Measurements from ENCODE around the gene ATF7IP. TPM values are rescaled to one million over a fixed set of nuclear protein-coding genes. Genes with fewer than 3 reads are reported as not detected.

ATF7IP gene
- total and polyA plus RNA-seq, 2 donors (not counting 1 experiment from before 2014, with no cell fraction given): 28.1 to 208 TPM

- no peak overlapping the region for H2AFZ ChIP-seq (ENCODE audit: insufficient read depth, low read depth, low read length, poor library complexity, severe bottlenecking)
- intact Hi-C loops (cut with micrococcal nuclease): no loop called here
- H3K79me2 ChIP-seq (ENCODE audit: control insufficient read depth, insufficient read depth, low read length): peaks cover 100% of the 10 kb centered on the region
- DNase-seq (no peak), ATAC-seq (ENCODE audit: low read depth) (no peak)
- peak overlapping the region; percentile 58 for H3K4me2 ChIP-seq (replicated peaks; ENCODE audit: low read depth, low read length, poor library complexity, severe bottlenecking)
- H3K9ac ChIP-seq (ENCODE audit: low read length): peak overlapping the region; percentile 46
- H3K27ac ChIP-seq (ENCODE audit: low read length in 2 of 2): no peak overlapping the region
- H4K20me1 ChIP-seq (ENCODE audit: control insufficient read depth, insufficient read depth, low read length, poor library complexity, severe bottlenecking): peaks cover 8% of the 10 kb centered on the region
- POLR2A ChIA-PET: interaction anchor here (0.6 to 0.7 kb wide), 2 partner anchors 22 to 104 kb away, joined by 3 read pairs; partner anchors contain the start of gene ATF7IP
- H3K4me1 ChIP-seq (ENCODE audit: control insufficient read depth in 2 of 2, insufficient read depth in 2 of 2, low read length in 2 of 2): peaks cover 41 to 51% of the 10 kb centered on the region in 2 donors
- H3K4me3 ChIP-seq (ENCODE audit: control extremely low read depth in 1 of 5, extremely low read depth in 1 of 5, insufficient read depth in 1 of 5, low read depth in 2 of 5, low read length in 4 of 5): peak overlapping the region in 1 of 5 experiments; percentile 34
- CTCF ChIA-PET: interaction anchor here (1.0 to 4.2 kb wide), 4 partner anchors 14 to 148 kb away, joined by 3 to 18 read pairs (median 3); partner anchors contain the start of gene ATF7IP
- TF ChIP-seq CTCF (IDR thresholded peaks at IDR 0.05): no peak
- TF ChIP-seq EZH2 (IDR thresholded peaks at IDR 0.05; ENCODE audit: borderline replicate concordance, insufficient read depth, low read depth, low read length, poor library complexity, severe bottlenecking): no peak
- H3K27me3 ChIP-seq (replicated peaks in 1 of 4; ENCODE audit: control extremely low read depth in 1 of 4, control insufficient read depth in 3 of 4, insufficient read depth in 4 of 4, low read length in 3 of 4): no peaks in the 10 kb centered on the region
- H3K27ac Mint-ChIP-seq: peak overlapping the region; percentile 56
- H3K4me1 Mint-ChIP-seq: peaks cover 66% of the 10 kb centered on the region
- no CpG with 5 or more reads among the region's 3 CpGs for WGBS (ENCODE audit: insufficient coverage)
- peak overlapping the region; percentile 67 for H3K4me3 Mint-ChIP-seq
- H3K9me3 ChIP-seq (ENCODE audit: control extremely low read depth in 1 of 3, control insufficient read depth in 2 of 3, insufficient read depth in 1 of 3, low read length in 2 of 3): peaks cover 2 to 8% (median 5%) of the 10 kb centered on the region in 3 donors
- H3K9me3 Mint-ChIP-seq (ENCODE audit: insufficient read depth): no peaks in the 10 kb centered on the region
- H3K27me3 Mint-ChIP-seq: no peaks in the 10 kb centered on the region
- H3K36me3 ChIP-seq (replicated peaks in 1 of 2; ENCODE audit: control extremely low read depth in 1 of 2, control insufficient read depth in 1 of 2, extremely low read depth in 1 of 2, insufficient read depth in 2 of 2, low read length in 1 of 2): peaks cover 5 to 26% of the 10 kb centered on the region in 2 experiments
These were observed 21.9 kb downstream of the ATF7IP start for GRCh38 chr12:14387219-14387871.

- intact Hi-C loops (cut with micrococcal nuclease): loop anchor here (2.0 to 5.0 kb wide), 2 partner anchors 16 to 1397 kb away; partner anchors contain the start of gene EPS8
- no peak for ATAC-seq (ENCODE audit: low read depth)
- H3K27ac Mint-ChIP-seq: no peak overlapping the region
- Histone ChIP-seq H3K36me3 (replicated peaks in 1 of 2; ENCODE audit: control extremely low read depth in 1 of 2, control insufficient read depth in 1 of 2, extremely low read depth in 1 of 2, insufficient read depth in 2 of 2, low read length in 1 of 2) (peaks cover 0 to 21% of the 10 kb centered on the region in 2 experiments), H3K4me2 (replicated peaks; ENCODE audit: low read depth, low read length, poor library complexity, severe bottlenecking) (peak overlapping the region; percentile 49), H3K9ac (ENCODE audit: low read length) (peak overlapping the region; percentile 1), H3K27me3 (replicated peaks in 1 of 4; ENCODE audit: control extremely low read depth in 1 of 4, control insufficient read depth in 3 of 4, insufficient read depth in 4 of 4, low read length in 3 of 4) (no peaks in the 10 kb centered on the region), H3K4me1 (ENCODE audit: control insufficient read depth in 2 of 2, insufficient read depth in 2 of 2, low read length in 2 of 2) (peaks cover 37 to 63% of the 10 kb centered on the region in 2 donors), H4K20me1 (ENCODE audit: control insufficient read depth, insufficient read depth, low read length, poor library complexity, severe bottlenecking) (peaks cover 8% of the 10 kb centered on the region), H3K79me2 (ENCODE audit: control insufficient read depth, insufficient read depth, low read length) (peaks cover 98% of the 10 kb centered on the region), H3K27ac (ENCODE audit: low read length in 2 of 2) (peak overlapping the region in 1 of 2 donors; percentile 61), H3K4me3 (ENCODE audit: control extremely low read depth in 1 of 5, extremely low read depth in 1 of 5, insufficient read depth in 1 of 5, low read depth in 2 of 5, low read length in 4 of 5) (no peak overlapping the region), H2AFZ (ENCODE audit: insufficient read depth, low read depth, low read length, poor library complexity, severe bottlenecking) (no peak overlapping the region), H3K9me3 (ENCODE audit: control extremely low read depth in 1 of 3, control insufficient read depth in 2 of 3, insufficient read depth in 1 of 3, low read length in 2 of 3) (peaks cover 0 to 5% (median 2%) of the 10 kb centered on the region in 3 donors)
- ChIA-PET POLR2A (no interaction called here), CTCF (no interaction called here)
- no peak for DNase-seq
- WGBS (ENCODE audit: insufficient coverage): no CpG with 5 or more reads among the region's 3 CpGs
- peaks cover 66% of the 10 kb centered on the region for H3K4me1 Mint-ChIP-seq
- no peak for TF ChIP-seq CTCF (IDR thresholded peaks at IDR 0.05)
- no peak for TF ChIP-seq EZH2 (IDR thresholded peaks at IDR 0.05; ENCODE audit: borderline replicate concordance, insufficient read depth, low read depth, low read length, poor library complexity, severe bottlenecking)
- no peak overlapping the region for H3K4me3 Mint-ChIP-seq
- H3K27me3 Mint-ChIP-seq: no peaks in the 10 kb centered on the region
- H3K9me3 Mint-ChIP-seq (ENCODE audit: insufficient read depth): no peaks in the 10 kb centered on the region
These were observed 25.0 kb downstream of the ATF7IP start for GRCh38 chr12:14390449-14390848.
